Measurements from ENCODE around the gene KRT25. TPM values are rescaled to one million over a fixed set of nuclear protein-coding genes. Genes with fewer than 3 reads are reported as not detected.

Gene KRT25
- total RNA-seq, 4 donors from 2014 or later = not detected

Other genes with a start within 250 kb of the KRT25 start
- gene CCR7, start 189.9 kb downstream of the KRT25 start, total RNA-seq = 10 to 100 TPM in 1 of 4 donors, 1 to 10 TPM in 1, not detected in 2; 3.1 to 22.3 TPM
- 100 to 1,000 TPM in 1 of 4 donors, 10 to 100 TPM in 3; 46.7 to 133 (median 71.6) TPM for gene SMARCE1, start 107.5 kb downstream of the KRT25 start, total RNA-seq
- 1 to 10 TPM in 2 of 4 donors, under 1 TPM in 1, not detected in 1; 0.95 to 1.8 (median 1.6) TPM for gene KRT222, start 90.2 kb downstream of the KRT25 start, total RNA-seq
- gene KRT24, start 51.6 kb downstream of the KRT25 start, total RNA-seq = 1 to 10 TPM in 2 of 4 donors, not detected in 2; 1.0 to 8.3 TPM
- not detected for gene KRT26, start 16.9 kb upstream of the KRT25 start, total RNA-seq
- not detected for gene KRT27, start 27.2 kb upstream of the KRT25 start, total RNA-seq
- gene KRT28, start 44.6 kb upstream of the KRT25 start, total RNA-seq = under 1 TPM in 1 of 4 donors, not detected in 3; 0.88 TPM
- gene KRT10, start 67.3 kb upstream of the KRT25 start, total RNA-seq = 10 to 100 TPM in 2 of 4 donors, 1 to 10 TPM in 2; 5.1 to 19.0 (median 8.1) TPM
- 10 to 100 TPM in 1 of 4 donors, 1 to 10 TPM in 2, not detected in 1; 4.9 to 18.2 (median 9.1) TPM for gene KRT12, start 111.9 kb upstream of the KRT25 start, total RNA-seq
- gene KRT20, start 129.9 kb upstream of the KRT25 start, total RNA-seq = 100 to 1,000 TPM; 111 to 978 (median 820) TPM
- 1 to 10 TPM in 2 of 4 donors, not detected in 2; 1.1 to 2.5 TPM for gene KRT23, start 182.3 kb upstream of the KRT25 start, total RNA-seq
- not detected for gene KRT39, start 211.6 kb upstream of the KRT25 start, total RNA-seq
- gene KRT40, start 229.0 kb upstream of the KRT25 start, total RNA-seq = 1 to 10 TPM in 1 of 4 donors, under 1 TPM in 2, not detected in 1; 0.88 to 1.0 (median 0.94) TPM
- gene KRTAP3-3, start 238.8 kb upstream of the KRT25 start, total RNA-seq = not detected
- not detected for gene KRTAP3-2, start 244.6 kb upstream of the KRT25 start, total RNA-seq